ENCODE data around the gene ACOT8. TPM values are rescaled to one million over a fixed set of nuclear protein-coding genes. Genes with fewer than 3 reads are reported as not detected.

The ACOT8 gene
- total and polyA plus RNA-seq, 10 of the 15 experiments (the other 5 are each of a cell fraction or from before 2014, with no cell fraction given), result 5.1 to 47.9 (median 31.8) TPM

DNA sequence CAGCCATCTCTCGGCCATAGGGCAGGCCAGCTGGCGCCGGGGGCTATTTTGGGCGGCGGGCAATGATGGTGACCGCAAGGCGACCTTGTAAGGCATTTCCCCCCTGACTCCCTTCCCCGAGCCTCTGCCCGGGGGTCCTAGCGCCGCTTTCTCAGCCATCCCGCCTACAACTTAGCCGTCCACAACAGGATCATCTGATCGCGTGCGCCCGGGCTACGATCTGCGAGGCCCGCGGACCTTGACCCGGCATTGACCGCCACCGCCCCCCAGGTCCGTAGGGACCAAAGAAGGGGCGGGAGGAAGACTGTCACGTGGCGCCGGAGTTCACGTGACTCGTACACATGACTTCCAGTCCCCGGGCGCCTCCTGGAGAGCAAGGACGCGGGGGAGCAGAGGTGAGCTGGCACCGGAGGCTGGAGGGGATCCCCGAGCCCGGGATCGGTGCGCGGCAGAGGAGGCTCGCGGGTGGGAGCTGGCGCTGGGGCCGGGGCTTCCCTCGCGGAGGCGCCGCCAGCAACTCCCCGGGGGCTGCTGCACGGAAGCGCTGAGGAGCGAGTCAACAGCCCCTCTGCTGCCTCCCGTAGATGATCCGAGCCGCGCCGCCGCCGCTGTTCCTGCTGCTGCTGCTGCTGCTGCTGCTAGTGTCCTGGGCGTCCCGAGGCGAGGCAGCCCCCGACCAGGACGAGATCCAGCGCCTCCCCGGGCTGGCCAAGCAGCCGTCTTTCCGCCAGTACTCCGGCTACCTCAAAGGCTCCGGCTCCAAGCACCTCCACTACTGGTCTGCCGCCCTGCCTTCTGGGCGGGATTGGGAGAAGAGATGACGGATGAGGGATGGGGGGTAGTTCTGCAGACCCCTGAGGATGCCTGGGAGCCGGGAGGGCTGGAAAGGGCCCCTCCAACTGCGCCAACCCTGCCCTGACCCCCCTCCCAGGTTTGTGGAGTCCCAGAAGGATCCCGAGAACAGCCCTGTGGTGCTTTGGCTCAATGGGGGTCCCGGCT, 34.1 kb upstream of the ACOT8 start, which contains the start of the genes CTSA and NEURL2 (continued):
- peak; percentile 96 for TF ChIP-seq NBN (IDR thresholded peaks at IDR 0.05)
- peak; percentile 39; the same call in 1 of the 3 replicates for TF ChIP-seq POU2F2 (IDR thresholded peaks at IDR 0.05; ENCODE audit: borderline replicate concordance, low read depth, low read length)
- TF ChIP-seq, protein P1, sequence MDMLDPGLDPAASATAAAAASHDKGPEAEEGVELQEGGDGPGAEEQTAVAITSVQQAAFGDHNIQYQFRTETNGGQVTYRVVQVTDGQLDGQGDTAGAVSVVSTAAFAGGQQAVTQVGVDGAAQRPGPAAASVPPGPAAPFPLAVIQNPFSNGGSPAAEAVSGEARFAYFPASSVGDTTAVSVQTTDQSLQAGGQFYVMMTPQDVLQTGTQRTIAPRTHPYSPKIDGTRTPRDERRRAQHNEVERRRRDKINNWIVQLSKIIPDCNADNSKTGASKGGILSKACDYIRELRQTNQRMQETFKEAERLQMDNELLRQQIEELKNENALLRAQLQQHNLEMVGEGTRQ (IDR thresholded peaks at IDR 0.05; ENCODE audit: borderline replicate concordance, low read depth, low read length), result peak; percentile 99
- no peak for TF ChIP-seq SMAD1 (IDR thresholded peaks at IDR 0.05; ENCODE audit: low read depth, partially characterized antibody)
- TF ChIP-seq YY1 (IDR thresholded peaks at IDR 0.05; ENCODE audit: low read depth, low read length), result peak; percentile 92
- TF ChIP-seq CBX3 (IDR thresholded peaks at IDR 0.05; ENCODE audit: borderline replicate concordance, low read depth), result no peak
- TF ChIP-seq FOXM1 (IDR thresholded peaks at IDR 0.05; ENCODE audit: low read depth, low read length), result peak; percentile 31; the same call in 1 of the 2 replicates
- peak; percentile 94 for TF ChIP-seq TARDBP (IDR thresholded peaks at IDR 0.05; ENCODE audit: borderline replicate concordance)
- TF ChIP-seq SP1 (IDR thresholded peaks at IDR 0.05; ENCODE audit: low read depth, low read length), result peak; percentile 83
- peak; percentile 74 for TF ChIP-seq GATAD2B (conservative IDR thresholded peaks at IDR 0.05; ENCODE audit: low read depth)
- peak; percentile 25; the same call in 1 of the 2 replicates for TF ChIP-seq SMARCA5 (IDR thresholded peaks at IDR 0.05)
- TF ChIP-seq, protein P2, sequence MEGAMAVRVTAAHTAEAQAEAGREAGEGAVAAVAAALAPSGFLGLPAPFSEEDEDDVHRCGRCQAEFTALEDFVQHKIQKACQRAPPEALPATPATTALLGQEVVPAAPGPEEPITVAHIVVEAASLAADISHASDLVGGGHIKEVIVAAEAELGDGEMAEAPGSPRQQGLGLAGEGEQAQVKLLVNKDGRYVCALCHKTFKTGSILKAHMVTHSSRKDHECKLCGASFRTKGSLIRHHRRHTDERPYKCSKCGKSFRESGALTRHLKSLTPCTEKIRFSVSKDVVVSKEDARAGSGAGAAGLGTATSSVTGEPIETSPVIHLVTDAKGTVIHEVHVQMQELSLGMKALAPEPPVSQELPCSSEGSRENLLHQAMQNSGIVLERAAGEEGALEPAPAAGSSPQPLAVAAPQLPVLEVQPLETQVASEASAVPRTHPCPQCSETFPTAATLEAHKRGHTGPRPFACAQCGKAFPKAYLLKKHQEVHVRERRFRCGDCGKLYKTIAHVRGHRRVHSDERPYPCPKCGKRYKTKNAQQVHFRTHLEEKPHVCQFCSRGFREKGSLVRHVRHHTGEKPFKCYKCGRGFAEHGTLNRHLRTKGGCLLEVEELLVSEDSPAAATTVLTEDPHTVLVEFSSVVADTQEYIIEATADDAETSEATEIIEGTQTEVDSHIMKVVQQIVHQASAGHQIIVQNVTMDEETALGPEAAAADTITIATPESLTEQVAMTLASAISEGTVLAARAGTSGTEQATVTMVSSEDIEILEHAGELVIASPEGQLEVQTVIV (IDR thresholded peaks at IDR 0.05; ENCODE audit: borderline replicate concordance, partially characterized antibody), result peak; percentile 66
- no peak for TF ChIP-seq NFYA (IDR thresholded peaks at IDR 0.05; ENCODE audit: borderline replicate concordance, low read depth, low read length)
- TF ChIP-seq PAX8 (IDR thresholded peaks at IDR 0.05), result no peak
- TF ChIP-seq CHD1 (IDR thresholded peaks at IDR 0.05; ENCODE audit: low read depth, low read length), result 0 out of 2 replicates have a peak, but pooled peaks have one; percentile 38
- peak; percentile 32 to 68 for TF ChIP-seq EGR1 (IDR thresholded peaks at IDR 0.05; ENCODE audit: borderline replicate concordance in 1 of 2, low read depth in 2 of 2, low read length in 2 of 2)
- peak; percentile 89 to 93 for TF ChIP-seq SRF (IDR thresholded peaks at IDR 0.05; ENCODE audit: low read depth in 2 of 2, low read length in 2 of 2)
- peak; percentile 65 for TF ChIP-seq TCF12 (IDR thresholded peaks at IDR 0.05; ENCODE audit: low read depth, low read length)
- TF ChIP-seq ZBED1 (IDR thresholded peaks at IDR 0.05; ENCODE audit: borderline replicate concordance), result 0 out of 2 replicates have a peak, but pooled peaks have one; percentile 37
- TF ChIP-seq TCF7 (IDR thresholded peaks at IDR 0.05; ENCODE audit: borderline replicate concordance), result peak; percentile 62; the same call in 1 of the 2 replicates
- TF ChIP-seq, protein P3, sequence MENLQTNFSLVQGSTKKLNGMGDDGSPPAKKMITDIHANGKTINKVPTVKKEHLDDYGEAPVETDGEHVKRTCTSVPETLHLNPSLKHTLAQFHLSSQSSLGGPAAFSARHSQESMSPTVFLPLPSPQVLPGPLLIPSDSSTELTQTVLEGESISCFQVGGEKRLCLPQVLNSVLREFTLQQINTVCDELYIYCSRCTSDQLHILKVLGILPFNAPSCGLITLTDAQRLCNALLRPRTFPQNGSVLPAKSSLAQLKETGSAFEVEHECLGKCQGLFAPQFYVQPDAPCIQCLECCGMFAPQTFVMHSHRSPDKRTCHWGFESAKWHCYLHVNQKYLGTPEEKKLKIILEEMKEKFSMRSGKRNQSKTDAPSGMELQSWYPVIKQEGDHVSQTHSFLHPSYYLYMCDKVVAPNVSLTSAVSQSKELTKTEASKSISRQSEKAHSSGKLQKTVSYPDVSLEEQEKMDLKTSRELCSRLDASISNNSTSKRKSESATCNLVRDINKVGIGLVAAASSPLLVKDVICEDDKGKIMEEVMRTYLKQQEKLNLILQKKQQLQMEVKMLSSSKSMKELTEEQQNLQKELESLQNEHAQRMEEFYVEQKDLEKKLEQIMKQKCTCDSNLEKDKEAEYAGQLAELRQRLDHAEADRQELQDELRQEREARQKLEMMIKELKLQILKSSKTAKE (IDR thresholded peaks at IDR 0.05; ENCODE audit: low read depth, poor library complexity, severe bottlenecking), result peak; percentile 80
- peak; percentile 84 for TF ChIP-seq RUNX3 (IDR thresholded peaks at IDR 0.05; ENCODE audit: low read length)
- TF ChIP-seq NFIC (IDR thresholded peaks at IDR 0.05; ENCODE audit: low read depth, low read length), result peak; percentile 99
- no peak for TF ChIP-seq ZNF274 (IDR thresholded peaks at IDR 0.05; ENCODE audit: insufficient read depth, insufficient read length)
- peak in 1 of 2 experiments; percentile 54; a peak in 1 of 4 replicates for TF ChIP-seq ETV6 (conservative IDR thresholded peaks at IDR 0.05 in 1 of 2, IDR thresholded peaks at IDR 0.05 in 1 of 2; ENCODE audit: borderline replicate concordance in 1 of 2, low read depth in 1 of 2)

Measured in GM12878 (cell line).